Neural crest cell (in vitro differentiated cells): ENCODE data around the gene OLFML2A. TPM values are rescaled to one million over a fixed set of nuclear protein-coding genes. Genes with fewer than 3 reads are reported as not detected.

Source experiments
- DNase-seq: peaks from one replicate; pipeline ENCODE4 v3.0.0; 2021; ENCODE audit warnings: low read depth, mixed read lengths, low spot score
- H3K27ac Mint-ChIP-seq: one replicate; pipeline ENCODE4 v1.8.0; 2021; ENCODE audit warnings: mild to moderate bottlenecking, mixed read lengths; ENCODE audit not compliant: unreplicated experiment
- H3K27me3 Mint-ChIP-seq: 2 replicates; pipeline ENCODE4 v1.8.0; 2021; ENCODE audit warnings: low read depth, mild to moderate bottlenecking, mixed read lengths
- H3K36me3 Mint-ChIP-seq: 2 replicates; pipeline ENCODE4 v1.8.0; 2021; ENCODE audit warnings: low read depth, mild to moderate bottlenecking, mixed read lengths
- H3K4me1 Mint-ChIP-seq: 2 replicates; pipeline ENCODE4 v1.8.0; 2021; ENCODE audit warnings: mixed read lengths
- H3K4me3 Mint-ChIP-seq: one replicate; pipeline ENCODE4 v1.8.0; 2021; ENCODE audit warnings: mild to moderate bottlenecking, mixed read lengths
- H3K9me3 Mint-ChIP-seq: 2 replicates; pipeline ENCODE4 v1.8.0; 2021; ENCODE audit warnings: mixed read lengths
- CTCF ChIP-seq: fragments of 200-600 bp; sonication (generic); conservative IDR thresholded peaks from 2 replicates; pipeline ENCODE4 v1.5.0; 2021; ENCODE audit warnings: antibody characterized with exemption, mild to moderate bottlenecking
- total RNA-seq: library from RNA; stranded (reverse); gene quantifications from 2 replicates; pipeline ENCODE4 v1.2.1, GENCODE V29; 2021

The OLFML2A gene
- total RNA-seq, 1 donor from 2014 or later, result 0.14 TPM

GRCh38 chr9:124761196-124761595, 15.7 kb upstream of the OLFML2A start:
- no peak for DNase-seq
- Mint-ChIP-seq H3K9me3 (no peaks in the 10 kb centered on the region), H3K4me1 (peaks cover 18% of the 10 kb centered on the region), H3K4me3 (no peak overlapping the region), H3K27ac (no peak overlapping the region), H3K27me3 (peaks cover 82% of the 10 kb centered on the region), H3K36me3 (no peaks in the 10 kb centered on the region)
- TF ChIP-seq CTCF, result no peak

DNA sequence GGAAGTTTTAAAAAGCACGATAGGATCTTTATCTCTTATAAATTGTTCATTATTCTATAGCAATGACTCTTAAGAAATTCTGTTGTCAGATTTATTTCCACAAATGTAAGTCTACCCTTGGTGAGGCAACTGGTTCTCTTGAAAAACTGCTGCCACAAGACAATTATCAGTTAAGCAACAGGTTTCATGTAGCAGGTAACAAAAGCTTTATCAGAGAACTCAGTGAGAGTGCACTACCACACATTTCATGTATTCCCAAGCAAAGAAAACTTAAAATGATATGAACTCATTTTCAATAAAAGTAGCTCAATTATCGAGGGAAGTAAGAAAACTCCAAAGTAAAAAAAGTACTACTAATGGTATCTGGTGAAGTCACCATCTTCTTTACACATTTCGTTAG, 15.2 kb upstream of the OLFML2A start:
- H3K36me3 Mint-ChIP-seq, result no peaks in the 10 kb centered on the region
- H3K4me1 Mint-ChIP-seq, result peaks cover 18% of the 10 kb centered on the region
- H3K27ac Mint-ChIP-seq, result no peak overlapping the region
- H3K9me3 Mint-ChIP-seq, result no peaks in the 10 kb centered on the region
- DNase-seq, result no peak
- no peak overlapping the region for H3K4me3 Mint-ChIP-seq
- TF ChIP-seq CTCF, result no peak
- H3K27me3 Mint-ChIP-seq, result peaks cover 82% of the 10 kb centered on the region

- no peaks in the 10 kb centered on the region for H3K36me3 Mint-ChIP-seq
- H3K27me3 Mint-ChIP-seq, result peaks cover 82% of the 10 kb centered on the region
- H3K4me3 Mint-ChIP-seq, result no peak overlapping the region
- peaks cover 16% of the 10 kb centered on the region for H3K4me1 Mint-ChIP-seq
- TF ChIP-seq CTCF, result no peak
- no peak for DNase-seq
- no peak overlapping the region for H3K27ac Mint-ChIP-seq
- no peaks in the 10 kb centered on the region for H3K9me3 Mint-ChIP-seq
Observed at GRCh38 chr9:124762633-124763032, 14.3 kb upstream of the OLFML2A start.

DNA sequence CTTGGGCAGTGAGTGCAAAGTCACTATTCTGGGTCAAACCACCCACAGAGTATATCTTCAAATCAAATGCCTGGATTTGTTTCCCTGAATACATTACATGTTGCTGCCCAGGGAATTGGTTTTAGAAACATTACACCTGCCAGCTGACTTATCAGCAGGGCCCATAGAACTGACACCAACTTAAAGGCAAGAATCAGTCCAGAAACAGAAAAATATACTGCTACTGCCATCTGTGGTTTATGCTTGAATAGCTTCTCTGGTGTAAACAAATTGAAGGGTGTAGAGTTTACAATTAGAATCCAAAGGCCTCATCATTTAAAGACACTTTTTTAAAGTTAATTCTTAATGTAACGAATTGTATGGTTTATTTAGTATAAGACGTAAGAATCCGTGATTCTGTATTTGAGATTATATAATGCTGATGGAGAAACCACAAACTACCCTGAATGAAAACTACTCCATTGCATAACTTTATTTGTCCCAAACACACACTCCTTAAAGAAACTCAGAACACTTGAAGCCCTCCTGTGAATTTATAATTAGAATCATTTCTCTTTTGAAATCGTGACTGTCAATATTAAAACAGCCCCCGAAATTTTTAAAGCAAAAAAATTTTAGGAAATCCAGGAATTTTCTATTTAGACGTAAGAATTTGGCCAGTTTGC, 12.0 kb upstream of the OLFML2A start:
- no peak overlapping the region for H3K27ac Mint-ChIP-seq
- H3K27me3 Mint-ChIP-seq, result peaks cover 88% of the 10 kb centered on the region
- peak; percentile 52 for TF ChIP-seq CTCF
- H3K4me3 Mint-ChIP-seq, result no peak overlapping the region
- H3K36me3 Mint-ChIP-seq, result no peaks in the 10 kb centered on the region
- no peak for DNase-seq
- H3K9me3 Mint-ChIP-seq, result no peaks in the 10 kb centered on the region
- peaks cover 18% of the 10 kb centered on the region for H3K4me1 Mint-ChIP-seq

- H3K9me3 Mint-ChIP-seq, result no peaks in the 10 kb centered on the region
- peaks cover 18% of the 10 kb centered on the region for H3K4me1 Mint-ChIP-seq
- no peaks in the 10 kb centered on the region for H3K36me3 Mint-ChIP-seq
- no peak for DNase-seq
- no peak for TF ChIP-seq CTCF
- peaks cover 92% of the 10 kb centered on the region for H3K27me3 Mint-ChIP-seq
- no peak overlapping the region for H3K27ac Mint-ChIP-seq
- H3K4me3 Mint-ChIP-seq, result no peak overlapping the region
Observed at GRCh38 chr9:124765439-124765835, 11.5 kb upstream of the OLFML2A start.
